Mesenteric fat pad (tissue), 1 donor: Measurements from ENCODE around the gene ARHGEF19. TPM values are rescaled to one million over a fixed set of nuclear protein-coding genes. Genes with fewer than 3 reads are reported as not detected.
"Not testable (repeated sequence)": the region's sequence is repeated elsewhere in the genome, so short reads cannot be mapped to it uniquely, and the experiment has no call there.

ENCODE experiments used
- DNase-seq: peaks from one replicate; pipeline ENCODE4 v3.0.0-alpha.2; 2020; ENCODE audit warnings: low spot score
- long read RNA-seq: library from polyadenylated mRNA; unstranded; transcript quantifications from one replicate; pipeline ENCODE4 v2.0.0, GENCODE V29; 2020
- total RNA-seq: library from RNA; stranded (reverse); fragmentation: NEBNext Ultra II Directional; extraction: Animal tissue kit (Norgen Biotek cat#: 25700); gene quantifications from one replicate; pipeline ENCODE4 v1.2.1, GENCODE V29; 2021
- donor health status: DM: yes; HTN: yes; CAD: no.

The ARHGEF19 gene
- total RNA-seq: 6.7 TPM
- long read RNA-seq, partial matches to known transcripts: 24 of 29 reads
- long read RNA-seq, other reads (novel, unspliced or antisense): 5 of 29 reads

- no peak for DNase-seq
These were observed at the start of gene ARHGEF19 for GRCh38 chr1:16212251-16212961. ARHGEF19 (minus strand) TSS chr1:16212652; CDS start chr1:16209054, 3,598 bp downstream.

- DNase-seq: no peak
These were observed 49.6 kb upstream of the ARHGEF19 start for GRCh38 chr1:16262067-16262466.

GRCh38 chr1:16260814-16261213 lies 48.4 kb upstream of the ARHGEF19 start:
- DNase-seq: no peak

GRCh38 chr1:16258591-16259135 lies 46.2 kb upstream of the ARHGEF19 start:
- no peak for DNase-seq

GRCh38 chr1:16257968-16258367 lies 45.5 kb upstream of the ARHGEF19 start:
- no peak for DNase-seq

- not testable (repeated sequence) for DNase-seq
These were observed 45.1 kb upstream of the ARHGEF19 start for GRCh38 chr1:16257556-16257955.

GRCh38 chr1:16256478-16256877 lies 44.0 kb upstream of the ARHGEF19 start:
- no peak for DNase-seq

- no peak for DNase-seq
These were observed 41.9 kb upstream of the ARHGEF19 start for GRCh38 chr1:16254263-16254928.

- no peak for DNase-seq
These were observed 41.0 kb upstream of the ARHGEF19 start for GRCh38 chr1:16253332-16253922.

- DNase-seq: no peak
These were observed 40.5 kb upstream of the ARHGEF19 start for GRCh38 chr1:16252912-16253311.

- no peak for DNase-seq
These were observed 38.9 kb upstream of the ARHGEF19 start for GRCh38 chr1:16251381-16251780.

GRCh38 chr1:16250524-16251251 lies 38.2 kb upstream of the ARHGEF19 start:
- DNase-seq: no peak

- no peak for DNase-seq
These were observed 37.3 kb upstream of the ARHGEF19 start for GRCh38 chr1:16249596-16250241.

- DNase-seq: no peak
These were observed 36.4 kb upstream of the ARHGEF19 start for GRCh38 chr1:16248603-16249516.

- no peak for DNase-seq
These were observed 35.6 kb upstream of the ARHGEF19 start for GRCh38 chr1:16248007-16248436.

- DNase-seq: no peak
These were observed 35.0 kb upstream of the ARHGEF19 start for GRCh38 chr1:16247441-16247840.

GRCh38 chr1:16246961-16247360 lies 34.5 kb upstream of the ARHGEF19 start:
- DNase-seq: peak; percentile 53

- not testable (repeated sequence) for DNase-seq
These were observed 33.8 kb upstream of the ARHGEF19 start for GRCh38 chr1:16246239-16246638.

GRCh38 chr1:16245476-16246196 lies 33.2 kb upstream of the ARHGEF19 start:
- peak; percentile 60 for DNase-seq
